IPS DF 4.7 (cell line): ENCODE data around the gene CLDN5.
"Not testable (repeated sequence)": the region's sequence is repeated elsewhere in the genome, so short reads cannot be mapped to it uniquely, and the experiment has no call there.

Source experiments
- DNase-seq: peaks from one replicate; pipeline ENCODE4 v3.0.0-alpha.2; 2013; ENCODE audit warnings: low spot score; ENCODE audit errors: extremely low read depth

Gene CLDN5

DNA sequence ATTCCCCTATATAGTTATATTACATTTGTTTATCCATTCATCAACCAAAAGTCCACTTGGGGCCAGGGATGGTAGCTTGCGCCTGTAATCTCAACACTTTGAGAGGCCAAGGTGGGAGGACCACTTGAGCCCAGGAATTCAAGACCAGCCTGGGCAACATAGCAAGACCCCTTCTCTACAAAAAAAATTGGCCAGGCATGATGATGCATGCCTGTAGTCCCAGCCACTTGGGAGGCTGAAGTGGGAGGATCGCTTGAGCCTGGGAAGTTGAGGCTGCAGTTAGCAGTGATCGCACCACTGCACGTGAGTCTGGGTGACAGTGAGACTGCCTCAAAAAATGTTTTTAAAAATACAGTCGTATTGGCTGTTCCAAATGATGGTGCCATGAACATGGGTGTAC, 24.2 kb upstream of the CLDN5 start:
- not testable (repeated sequence) for DNase-seq

DNA sequence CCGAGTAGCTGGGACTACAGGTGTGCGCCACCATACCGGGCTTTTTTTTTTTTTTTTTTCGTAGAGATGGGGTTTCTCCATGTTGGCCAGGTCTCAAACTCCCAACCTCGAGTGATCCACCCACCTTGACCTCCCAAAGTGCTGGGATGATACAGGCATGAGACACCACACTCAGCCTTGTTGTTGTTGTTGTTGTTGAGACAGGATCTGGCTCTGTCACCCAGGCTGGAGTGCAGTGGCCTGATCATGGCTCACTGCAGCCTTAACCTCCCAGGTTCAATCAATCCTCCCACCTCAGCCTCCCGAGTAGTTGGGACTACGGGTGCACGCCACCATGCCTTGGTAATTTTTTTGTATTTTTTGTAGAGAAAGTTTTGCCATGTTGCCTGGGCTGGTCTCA, 23.4 kb upstream of the CLDN5 start:
- DNase-seq, result no peak

GRCh38 chr22:19546680-19547079, 22.5 kb upstream of the CLDN5 start:
- no peak for DNase-seq

DNA sequence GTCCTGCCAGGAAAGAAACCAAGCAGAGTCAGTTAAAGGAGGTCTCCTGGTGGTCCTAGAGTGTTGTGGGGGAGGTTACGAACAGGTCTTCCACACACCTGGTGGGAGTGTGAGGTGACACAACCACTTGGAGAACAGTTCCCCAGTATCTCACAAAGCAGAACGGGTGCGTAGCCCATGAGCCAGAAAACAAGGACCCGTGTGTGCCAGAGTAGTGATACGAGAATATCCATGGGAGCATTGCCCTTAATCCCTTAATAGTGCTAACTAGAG, 21.7 kb upstream of the CLDN5 start:
- DNase-seq, result no peak

DNA sequence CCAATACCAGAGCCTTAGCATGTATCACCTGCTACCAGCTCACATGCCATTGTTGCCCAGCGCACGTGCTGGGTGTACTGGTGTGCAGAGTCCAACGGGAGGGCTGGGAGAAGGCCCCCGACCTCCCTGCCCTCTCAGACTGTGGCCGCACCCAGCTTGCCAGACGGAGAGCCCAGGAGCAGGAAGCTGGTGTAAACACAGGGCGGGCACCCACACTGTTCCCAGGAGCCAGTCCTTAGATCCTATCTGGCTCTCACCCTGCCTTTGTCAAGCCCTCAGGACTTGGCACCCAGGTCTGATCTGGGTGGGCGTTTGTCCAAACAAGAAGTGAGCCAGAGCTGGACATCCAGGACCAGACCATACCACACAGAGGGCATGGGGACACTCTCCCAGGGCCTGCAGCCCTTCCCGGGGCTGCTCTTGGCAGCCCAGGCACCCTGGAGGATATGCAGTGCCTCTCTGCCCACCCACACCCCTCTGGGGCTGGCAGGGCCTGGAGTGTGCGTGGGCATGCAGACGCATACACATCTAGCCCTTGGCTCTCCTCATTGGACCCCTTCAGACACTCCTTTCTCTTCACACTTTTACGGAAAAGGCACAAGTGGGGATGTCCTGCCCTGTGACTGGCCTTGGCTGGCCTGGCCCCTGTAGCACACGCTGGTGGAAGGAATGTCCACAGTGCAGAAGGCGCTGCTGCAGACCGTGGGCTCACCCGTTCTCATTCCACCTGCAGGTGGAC, 19.9 kb upstream of the CLDN5 start:
- DNase-seq, result no peak

GRCh38 chr22:19540394-19540793, 16.2 kb upstream of the CLDN5 start:
- no peak for DNase-seq

GRCh38 chr22:19537941-19538488, 13.8 kb upstream of the CLDN5 start:
- no peak for DNase-seq

- no peak for DNase-seq
Observed at GRCh38 chr22:19536564-19536963, 12.4 kb upstream of the CLDN5 start.

GRCh38 chr22:19535001-19535400, 10.8 kb upstream of the CLDN5 start:
- no peak for DNase-seq

GRCh38 chr22:19533857-19534256, 9.6 kb upstream of the CLDN5 start:
- DNase-seq, result no peak

DNA sequence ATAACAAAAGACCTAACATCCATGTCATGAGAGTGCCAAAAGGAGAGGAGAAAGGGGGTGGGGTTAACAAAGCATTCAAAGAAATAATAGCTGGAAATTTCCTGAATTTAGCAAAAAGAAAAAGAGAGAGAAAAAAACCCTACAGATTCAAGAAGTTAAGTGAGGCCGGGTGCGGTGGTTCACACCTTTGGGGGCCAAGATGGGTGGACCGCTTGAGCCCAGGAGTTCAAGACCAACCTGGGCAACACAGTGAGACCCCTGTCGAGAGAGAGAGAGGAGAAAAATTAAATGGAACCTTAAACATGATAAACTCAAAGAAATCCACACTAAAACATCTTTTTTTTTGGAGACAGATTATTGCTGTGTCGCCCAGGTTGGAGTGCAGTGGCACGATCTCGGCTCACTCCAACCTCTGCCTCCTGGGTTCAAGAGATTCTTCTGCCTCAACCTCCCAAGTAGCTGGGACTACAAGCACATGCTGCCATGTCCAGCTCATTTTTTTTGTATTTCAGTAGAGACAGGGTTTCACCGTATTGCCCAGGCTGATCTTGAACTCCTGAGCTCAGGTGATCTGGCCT, 8.9 kb upstream of the CLDN5 start:
- DNase-seq, result no peak

- not testable (repeated sequence) for DNase-seq
Observed at GRCh38 chr22:19531327-19531726, 7.1 kb upstream of the CLDN5 start.

DNA sequence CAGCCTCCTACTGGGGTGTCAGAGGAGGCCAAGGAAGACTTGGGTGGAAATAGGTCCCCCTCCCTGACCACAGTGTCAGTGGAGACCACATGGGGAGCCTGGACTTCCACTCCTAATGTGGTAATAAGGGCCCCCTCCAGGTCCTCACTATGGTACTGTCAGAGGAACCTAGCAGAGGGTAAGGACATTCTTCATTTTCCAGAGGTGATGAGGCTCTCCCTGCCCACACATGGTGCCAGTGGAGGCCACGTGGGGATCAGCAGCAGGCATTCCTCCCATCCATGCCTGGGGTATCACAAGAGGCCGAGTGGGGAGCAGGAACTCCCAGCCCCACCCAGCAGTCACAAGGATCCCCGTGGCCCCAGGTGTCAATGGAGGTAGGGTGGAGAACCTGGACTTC, 6.5 kb upstream of the CLDN5 start:
- no peak for DNase-seq

- DNase-seq, result no peak
Observed at GRCh38 chr22:19529811-19530210, 5.6 kb upstream of the CLDN5 start.

GRCh38 chr22:19527861-19528417, 3.7 kb upstream of the CLDN5 start:
- no peak for DNase-seq

- DNase-seq, result no peak
Observed at GRCh38 chr22:19527321-19527721, 3.1 kb upstream of the CLDN5 start.

- no peak for DNase-seq
Observed at GRCh38 chr22:19526702-19527111, 2.5 kb upstream of the CLDN5 start.

DNA sequence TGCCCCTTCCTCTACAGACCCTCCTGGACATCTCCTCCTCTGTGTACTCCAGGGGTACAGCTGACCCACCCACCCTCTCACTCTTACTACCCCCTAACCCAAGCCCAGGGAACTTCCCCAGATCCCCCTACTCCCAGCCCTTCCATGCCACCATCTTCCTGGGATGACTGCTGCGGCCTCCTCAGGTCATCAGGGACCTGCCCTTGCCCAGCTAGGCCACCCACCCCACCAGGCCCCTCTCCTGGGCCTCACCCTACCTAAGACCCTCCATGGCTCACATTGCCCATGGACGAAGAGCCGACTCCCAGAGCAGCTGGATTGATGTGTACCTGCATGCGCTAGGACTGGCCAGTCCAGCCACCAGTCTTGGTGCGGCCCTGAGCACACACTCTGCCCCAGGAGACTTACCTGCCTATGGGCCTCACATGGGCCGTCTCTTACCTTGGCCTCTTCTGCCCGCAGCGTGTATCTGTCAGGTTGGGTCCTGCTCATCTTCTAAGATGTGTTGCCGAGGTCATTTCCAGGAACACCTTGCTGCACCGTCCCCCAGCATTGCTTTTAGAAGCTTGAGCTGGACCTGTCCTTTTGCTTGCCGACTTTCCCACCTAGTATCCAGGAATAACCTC, 2.0 kb upstream of the CLDN5 start:
- DNase-seq, result no peak

GRCh38 chr22:19525666-19526065, 1.5 kb upstream of the CLDN5 start:
- DNase-seq, result no peak

DNA sequence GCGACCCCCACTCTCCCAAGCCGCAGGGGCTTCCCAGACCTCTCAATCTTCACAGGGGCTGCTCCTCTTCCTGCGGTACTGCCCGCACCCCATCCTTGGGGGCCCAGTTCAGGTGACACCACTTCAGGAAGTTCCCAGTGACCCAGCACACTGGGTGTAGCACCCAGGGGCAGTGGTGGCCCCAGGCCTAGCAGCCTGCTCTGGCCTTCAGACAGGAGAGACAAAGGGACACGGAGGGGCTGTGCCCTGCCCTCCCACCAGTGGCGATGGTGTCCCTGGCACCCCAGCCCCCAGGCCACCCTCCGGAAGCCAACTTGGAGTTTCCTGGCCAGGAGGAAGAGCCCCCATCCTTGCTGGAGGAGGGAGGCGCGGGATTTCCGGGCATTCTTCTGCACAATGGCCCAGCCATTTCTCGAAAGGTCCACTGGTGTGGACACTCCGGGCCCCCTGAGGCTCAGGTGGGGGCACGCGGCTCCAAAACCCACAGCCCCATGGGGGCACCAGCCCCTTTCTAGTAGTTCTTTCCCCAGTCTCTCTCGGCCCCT, 978 bp upstream of the CLDN5 start:
- DNase-seq, result no peak

- no peak for DNase-seq
Observed at GRCh38 chr22:19523240-19524169, 705 bp downstream of the CLDN5 start.
